Ishikawa (cell line): ENCODE data around the gene COL18A1.

Experiments used
- CEBPB ChIP-seq: IDR thresholded peaks from 2 replicates; pipeline ENCODE4 v1.6.1; 2012
- CREB1 ChIP-seq: IDR thresholded peaks from 2 replicates; pipeline ENCODE4 v1.6.1; 2012; ENCODE audit warnings: low read depth
- EGR1 ChIP-seq: IDR thresholded peaks from 2 replicates; pipeline ENCODE4 v1.6.1; 2012
- EP300 ChIP-seq: IDR thresholded peaks from 2 replicates; pipeline ENCODE4 v1.6.1; 2012; ENCODE audit warnings: borderline replicate concordance
- FOXM1 ChIP-seq: IDR thresholded peaks from 2 replicates; pipeline ENCODE4 v1.6.1; 2012; ENCODE audit warnings: low read depth, borderline replicate concordance
- NFIC ChIP-seq: IDR thresholded peaks from 2 replicates; pipeline ENCODE4 v1.6.1; 2012
- RAD21 ChIP-seq: IDR thresholded peaks from 2 replicates; pipeline ENCODE4 v1.6.1; 2012; ENCODE audit warnings: low read depth
- REST ChIP-seq: IDR thresholded peaks from 2 replicates; pipeline ENCODE4 v1.6.1; 2012; ENCODE audit warnings: low read depth, mild to moderate bottlenecking
- TAF1 ChIP-seq: IDR thresholded peaks from 2 replicates; pipeline ENCODE4 v1.6.1; 2012; ENCODE audit warnings: low read depth, mild to moderate bottlenecking
- TCF12 ChIP-seq: IDR thresholded peaks from 2 replicates; pipeline ENCODE4 v1.6.1; 2012; ENCODE audit warnings: low read depth
- TEAD4 ChIP-seq: IDR thresholded peaks from 2 replicates; pipeline ENCODE4 v1.6.1; 2012
- USF1 ChIP-seq: IDR thresholded peaks from 2 replicates; pipeline ENCODE4 v1.6.1; 2012
- YY1 ChIP-seq: IDR thresholded peaks from 2 replicates; pipeline ENCODE4 v1.6.1; 2012; ENCODE audit warnings: low read depth
- ZBTB7A ChIP-seq: IDR thresholded peaks from 2 replicates; pipeline ENCODE4 v1.6.1; 2012; ENCODE audit warnings: low read depth
- TF ChIP-seq, protein P1 (sequence below): IDR thresholded peaks from 2 replicates; pipeline ENCODE4 v1.6.1; 2012

COL18A1 gene

DNA sequence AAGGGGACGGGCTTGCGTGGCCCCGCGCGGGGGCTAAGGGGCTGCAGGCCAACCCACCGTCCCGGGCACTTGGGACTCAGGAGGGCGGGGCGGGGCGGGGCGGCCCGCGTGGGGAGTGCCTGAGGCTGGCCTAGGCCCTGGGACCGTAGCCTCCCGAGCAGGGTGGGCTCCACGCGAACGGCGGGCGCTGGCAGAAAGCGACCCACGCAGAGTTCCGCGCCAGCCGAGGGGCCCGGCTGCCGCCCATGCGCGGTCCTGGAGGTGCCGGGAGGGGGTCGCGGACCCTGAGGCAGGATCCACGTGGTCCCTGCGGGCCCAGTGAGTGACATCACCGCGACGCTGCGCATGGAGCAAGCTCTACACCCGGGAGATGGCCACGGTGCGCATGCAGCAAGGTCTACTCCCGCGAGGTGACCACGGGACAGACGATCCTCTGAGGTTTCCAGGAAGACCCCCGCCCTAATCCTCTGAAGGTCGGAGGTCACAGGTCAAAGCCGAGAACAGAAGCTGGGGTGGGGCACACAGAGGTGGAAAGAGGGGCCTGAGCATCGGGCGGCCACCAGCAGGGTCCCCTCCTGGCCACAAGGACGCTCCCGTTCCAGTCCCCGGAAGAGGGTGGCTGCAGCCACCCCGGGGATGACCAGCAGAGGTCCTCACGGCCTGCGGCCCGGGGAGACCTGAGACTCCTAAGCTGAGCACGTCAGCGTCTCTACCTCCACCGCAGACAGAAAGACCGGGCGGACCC lies 150.8 kb downstream of the COL18A1 start:
- TF ChIP-seq YY1 (peak; percentile 51; the same call in 1 of the 2 replicates), REST (no peak), CEBPB (no peak), RAD21 (peak; percentile 88), USF1 (peak; percentile 67), FOXM1 (no peak), EP300 (0 out of 2 replicates have a peak, but pooled peaks have one; percentile 11), TCF12 (0 out of 2 replicates have a peak, but pooled peaks have one; percentile 47), TEAD4 (no peak), NFIC (no peak), EGR1 (peak; percentile 50), ZBTB7A (peak; percentile 93), CREB1 (0 out of 2 replicates have a peak, but pooled peaks have one; percentile 21), TAF1 (0 out of 2 replicates have a peak, but pooled peaks have one; percentile 31)
- TF ChIP-seq, protein P1, sequence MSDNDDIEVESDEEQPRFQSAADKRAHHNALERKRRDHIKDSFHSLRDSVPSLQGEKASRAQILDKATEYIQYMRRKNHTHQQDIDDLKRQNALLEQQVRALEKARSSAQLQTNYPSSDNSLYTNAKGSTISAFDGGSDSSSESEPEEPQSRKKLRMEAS, result peak; percentile 94

GRCh38 chr21:45556302-45556644 lies 151.3 kb downstream of the COL18A1 start:
- TF ChIP-seq CREB1, result no peak
- TF ChIP-seq NFIC, result no peak
- no peak for TF ChIP-seq TEAD4
- no peak for TF ChIP-seq REST
- no peak for TF ChIP-seq USF1
- TF ChIP-seq FOXM1, result no peak
- TF ChIP-seq RAD21, result no peak
- no peak for TF ChIP-seq YY1
- TF ChIP-seq CEBPB, result no peak
- TF ChIP-seq EP300, result no peak
- TF ChIP-seq TCF12, result no peak

DNA sequence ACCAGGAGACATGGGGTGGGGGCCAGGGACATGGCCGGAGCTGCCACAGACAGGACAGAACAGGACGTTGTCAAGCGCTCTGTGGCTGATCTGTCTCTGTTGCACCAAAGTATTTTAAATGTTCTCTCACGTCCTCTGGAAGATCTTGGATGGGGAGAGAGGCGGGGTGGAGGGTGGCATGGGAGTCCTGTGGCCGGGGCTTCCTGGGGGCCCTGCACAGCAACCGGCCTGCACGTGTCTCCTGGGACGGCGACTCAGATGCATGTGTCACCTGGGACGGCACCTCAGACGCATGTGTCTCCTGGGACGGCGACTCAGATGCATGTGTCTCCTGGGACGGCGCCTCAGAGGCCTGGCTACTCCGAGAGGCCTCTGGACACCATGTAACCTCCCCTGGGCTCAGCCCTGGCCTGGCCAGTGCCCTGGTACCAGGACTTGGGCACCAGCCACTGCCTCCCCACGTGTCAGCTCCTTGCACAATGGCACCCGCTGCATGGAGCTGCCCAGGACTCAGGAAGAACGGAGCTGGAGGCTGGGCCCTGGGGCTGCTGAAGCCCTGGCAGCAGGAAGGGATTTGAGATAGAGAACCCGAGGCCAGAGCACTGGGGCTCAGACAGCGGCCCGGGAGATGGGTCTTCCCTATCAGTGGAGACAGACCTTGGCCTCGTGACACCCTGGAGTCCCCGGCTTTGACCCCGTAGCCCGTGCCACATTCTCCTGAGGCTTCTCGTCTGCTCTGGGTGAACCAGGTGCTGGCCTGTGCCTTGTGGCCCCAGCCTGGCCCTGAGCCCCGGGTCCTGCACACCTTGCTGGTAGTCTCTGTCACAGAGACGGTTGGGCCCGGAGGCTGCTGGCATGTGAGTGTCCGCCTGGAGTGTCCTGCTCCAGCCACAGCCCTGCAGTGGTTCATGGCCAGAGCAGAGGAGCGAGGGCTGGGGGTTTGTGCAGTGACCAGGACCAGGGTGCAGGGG lies 152.0 kb downstream of the COL18A1 start:
- TF ChIP-seq USF1 (no peak), RAD21 (no peak), TAF1 (no peak), CEBPB (no peak), EGR1 (no peak), CREB1 (no peak), REST (no peak), ZBTB7A (no peak), NFIC (no peak), YY1 (no peak), TEAD4 (no peak), EP300 (no peak), FOXM1 (no peak), TCF12 (no peak)
- TF ChIP-seq, protein P1, result no peak
